ENCODE results near the gene CORO6. TPM values are rescaled to one million over a fixed set of nuclear protein-coding genes. Genes with fewer than 3 reads are reported as not detected.

CORO6 gene
- total RNA-seq, 1 donor from 2014 or later: 0.35 TPM

GRCh38 chr17:29614349-29615047 lies 8.2 kb downstream of the CORO6 start:
- DNase-seq (ENCODE audit: low spot score): no peak
- no peak for ATAC-seq

- DNase-seq (ENCODE audit: low spot score) (no peak), ATAC-seq (no peak)
These were observed 8.9 kb downstream of the CORO6 start for GRCh38 chr17:29613856-29614255.

- ATAC-seq (peak; percentile 62), DNase-seq (ENCODE audit: low spot score) (peak; percentile 88)
These were observed 9.3 kb downstream of the CORO6 start for GRCh38 chr17:29613352-29613837.

GRCh38 chr17:29612404-29613280 lies 10.1 kb downstream of the CORO6 start:
- DNase-seq (ENCODE audit: low spot score) (no peak), ATAC-seq (no peak)

GRCh38 chr17:29612094-29612403 lies 10.7 kb downstream of the CORO6 start:
- DNase-seq (ENCODE audit: low spot score) (no peak), ATAC-seq (no peak)

GRCh38 chr17:29611351-29612093 lies 11.2 kb downstream of the CORO6 start:
- ATAC-seq (no peak), DNase-seq (ENCODE audit: low spot score) (no peak)

- DNase-seq (ENCODE audit: low spot score): no peak
- ATAC-seq: no peak
These were observed 12.3 kb downstream of the CORO6 start for GRCh38 chr17:29610395-29610794.

- DNase-seq (ENCODE audit: low spot score) (no peak), ATAC-seq (no peak)
These were observed 13.7 kb downstream of the CORO6 start for GRCh38 chr17:29608986-29609385.

- no peak for ATAC-seq
- no peak for DNase-seq (ENCODE audit: low spot score)
These were observed 15.0 kb downstream of the CORO6 start for GRCh38 chr17:29607557-29608195.

GRCh38 chr17:29603109-29603674 lies 19.5 kb downstream of the CORO6 start:
- no peak for ATAC-seq
- no peak for DNase-seq (ENCODE audit: low spot score)

GRCh38 chr17:29597361-29598172 lies 25.1 kb downstream of the CORO6 start:
- no peak for DNase-seq (ENCODE audit: low spot score)

GRCh38 chr17:29596811-29597210 lies 25.9 kb downstream of the CORO6 start:
- no peak for DNase-seq (ENCODE audit: low spot score)

More at GRCh38 chr17:29597361-29598172, 25.1 kb downstream of the CORO6 start:
- ATAC-seq: no peak

GRCh38 chr17:29595943-29596774 lies 26.6 kb downstream of the CORO6 start:
- DNase-seq (ENCODE audit: low spot score) (no peak), ATAC-seq (no peak)

More at GRCh38 chr17:29596811-29597210, 25.9 kb downstream of the CORO6 start:
- no peak for ATAC-seq

GRCh38 chr17:29595107-29595942 lies 27.4 kb downstream of the CORO6 start:
- DNase-seq (ENCODE audit: low spot score) (no peak), ATAC-seq (no peak)

- ATAC-seq: no peak
- no peak for DNase-seq (ENCODE audit: low spot score)
These were observed 28.1 kb downstream of the CORO6 start for GRCh38 chr17:29594519-29595090.

- ATAC-seq (no peak), DNase-seq (ENCODE audit: low spot score) (no peak)
These were observed 28.9 kb downstream of the CORO6 start for GRCh38 chr17:29593591-29594518.
